SIG-M5 treated with dmso at 0.1 percent for 504 hours (cell line): ENCODE results near the gene MORN5.

ENCODE experiments used
- DNase-seq: peaks from one replicate; lab custom pipeline; 2025; ENCODE audit not compliant: unreplicated experiment; lab: John Stamatoyannopoulos, UW

Gene MORN5

DNA sequence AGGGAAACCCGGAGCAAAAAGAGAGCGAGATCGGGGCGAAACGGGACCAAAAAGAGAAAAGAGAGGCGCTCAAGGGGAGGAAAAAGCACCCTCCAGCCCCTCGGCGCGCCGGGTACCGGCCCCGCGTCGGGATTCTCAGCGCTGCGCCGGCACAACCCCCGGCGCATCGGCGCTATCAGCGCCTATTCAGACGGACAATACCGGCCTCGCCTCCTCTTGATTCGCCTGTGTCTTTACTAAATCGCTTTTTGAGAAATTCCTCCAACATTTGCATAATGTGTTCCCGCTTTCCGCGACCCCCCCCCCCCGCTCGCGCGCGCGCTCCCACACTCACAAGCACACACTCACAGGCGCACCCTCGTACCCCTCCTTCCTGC lies 68.5 kb downstream of the MORN5 start:
- DNase-seq: no peak

DNA sequence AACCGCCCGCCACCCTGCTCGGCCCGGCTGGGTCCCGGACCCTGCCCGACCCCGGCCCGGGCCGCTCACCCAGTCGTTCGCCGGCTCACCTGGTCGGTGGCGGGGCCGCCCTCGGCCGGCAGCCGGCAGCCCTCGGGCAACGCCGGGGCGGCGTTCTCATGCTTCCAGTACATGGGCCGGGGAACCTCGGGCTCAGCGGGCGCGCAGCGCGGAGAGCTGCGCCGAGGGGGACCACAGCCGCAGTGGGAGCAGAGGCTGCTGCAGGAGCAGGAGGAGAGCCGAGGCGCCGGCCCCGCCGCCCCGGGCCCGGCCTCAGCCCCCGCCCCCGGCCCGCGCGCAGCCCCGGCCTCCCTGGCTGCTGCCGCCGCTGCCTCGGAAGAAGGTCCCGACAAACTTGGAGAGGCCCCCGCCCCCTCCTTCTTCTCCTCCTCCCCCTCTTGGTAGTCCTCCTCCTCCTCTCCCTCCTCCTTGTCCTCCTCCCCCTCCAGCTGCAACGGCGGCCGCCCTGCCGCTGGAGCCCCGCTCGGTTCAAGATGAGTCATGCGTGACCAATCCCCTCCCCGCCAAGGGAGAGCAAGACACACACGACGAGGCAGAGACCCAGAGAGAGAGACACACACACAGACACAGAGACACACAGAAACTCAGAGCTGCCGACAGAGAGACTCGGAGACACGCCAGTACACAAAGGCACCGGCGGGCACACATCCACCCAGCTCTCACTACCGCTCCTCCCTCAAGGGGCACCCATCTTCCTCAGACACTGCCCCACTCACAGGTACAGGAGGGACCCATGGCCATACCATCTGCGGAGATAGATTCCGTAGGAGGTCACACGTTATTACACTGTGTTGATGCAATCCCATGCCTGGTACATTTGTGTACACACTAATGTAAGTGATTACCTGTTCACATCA lies 69.1 kb downstream of the MORN5 start, which contains the start of gene LHX6:
TSS of gene LHX6 (minus strand) at position 390 of the 917 bp plus-strand sequence. CDS start at position 173, 217 bp downstream.
- no peak for DNase-seq

DNA sequence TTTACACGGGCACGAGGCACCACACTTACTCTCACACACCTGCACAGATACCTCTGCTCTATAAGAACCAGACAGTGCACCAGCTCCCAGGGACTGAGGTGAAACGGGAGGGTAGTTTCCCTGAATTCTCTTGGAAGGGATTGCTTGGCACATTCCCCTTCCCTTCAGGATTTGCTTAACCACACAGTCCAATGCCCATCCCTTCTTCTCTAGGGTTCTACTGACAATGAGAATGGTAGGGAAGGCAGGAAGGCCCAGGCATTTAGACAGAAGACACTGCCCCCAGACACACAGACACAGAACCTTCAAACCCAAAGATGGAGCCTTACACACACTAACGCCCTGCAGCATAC lies 69.8 kb downstream of the MORN5 start:
- DNase-seq: no peak

GRCh38 chr9:122232796-122233306 lies 73.1 kb downstream of the MORN5 start:
- DNase-seq: no peak

- no peak for DNase-seq
These were observed 74.5 kb downstream of the MORN5 start for GRCh38 chr9:122234022-122234748.

- no peak for DNase-seq
These were observed 77.0 kb downstream of the MORN5 start for GRCh38 chr9:122236681-122237080.

DNA sequence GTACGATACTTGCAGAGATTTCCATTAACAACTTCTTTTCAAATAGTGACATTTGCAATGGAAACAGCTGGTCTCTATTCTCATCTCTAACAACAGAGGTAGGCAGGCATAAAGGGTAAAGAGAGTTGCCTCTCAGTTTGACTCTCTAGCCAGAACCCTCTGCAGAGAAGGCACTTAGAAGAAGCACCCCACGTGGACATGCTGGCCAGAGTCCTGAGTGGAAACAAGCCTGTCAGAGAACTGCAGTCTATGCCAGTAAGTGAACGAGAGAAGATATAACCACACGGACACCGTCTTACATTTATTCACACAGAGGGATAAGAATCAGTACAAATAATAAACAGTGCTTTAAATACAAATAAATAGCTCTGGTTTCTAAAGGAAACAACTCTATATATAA lies 80.0 kb downstream of the MORN5 start:
- DNase-seq: no peak

DNA sequence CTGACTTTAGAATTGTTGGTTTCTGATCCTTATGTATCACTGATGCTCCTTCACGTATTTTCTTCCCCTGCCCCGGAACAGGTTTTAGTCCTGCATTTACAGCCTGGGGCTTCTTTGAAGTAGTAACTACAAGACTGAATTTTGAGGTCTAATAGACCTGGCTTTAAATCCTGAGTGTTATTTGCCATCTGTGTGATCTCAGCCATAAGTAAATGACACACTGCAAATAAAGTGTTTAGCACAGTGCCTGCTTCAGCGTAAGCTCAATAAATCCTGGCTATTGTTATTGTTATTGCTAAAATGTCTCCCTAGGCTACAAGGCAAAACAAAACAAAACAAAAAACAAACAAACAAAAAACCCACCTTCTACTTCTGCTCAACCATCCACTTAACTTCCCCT lies 84.6 kb downstream of the MORN5 start:
- DNase-seq: no peak

DNA sequence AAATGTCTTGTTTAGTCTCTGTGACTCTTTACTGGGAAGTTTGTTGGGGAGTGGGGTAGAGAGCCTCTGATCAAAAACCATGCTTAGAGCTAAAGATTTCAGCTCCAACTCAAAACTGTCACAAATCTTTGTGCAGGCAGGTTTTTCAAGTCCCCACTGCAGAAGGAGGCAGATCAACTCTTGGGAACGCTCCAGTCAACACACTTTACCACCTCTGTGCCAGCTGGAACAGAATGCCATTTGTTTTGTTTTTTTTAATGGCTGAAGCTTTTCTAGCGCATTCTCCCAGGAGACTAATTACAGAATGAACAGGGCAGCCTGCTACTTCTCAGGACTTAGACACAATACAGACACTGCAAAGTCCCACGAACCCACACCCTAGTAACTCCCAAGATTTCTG lies 87.0 kb downstream of the MORN5 start:
- DNase-seq: no peak

DNA sequence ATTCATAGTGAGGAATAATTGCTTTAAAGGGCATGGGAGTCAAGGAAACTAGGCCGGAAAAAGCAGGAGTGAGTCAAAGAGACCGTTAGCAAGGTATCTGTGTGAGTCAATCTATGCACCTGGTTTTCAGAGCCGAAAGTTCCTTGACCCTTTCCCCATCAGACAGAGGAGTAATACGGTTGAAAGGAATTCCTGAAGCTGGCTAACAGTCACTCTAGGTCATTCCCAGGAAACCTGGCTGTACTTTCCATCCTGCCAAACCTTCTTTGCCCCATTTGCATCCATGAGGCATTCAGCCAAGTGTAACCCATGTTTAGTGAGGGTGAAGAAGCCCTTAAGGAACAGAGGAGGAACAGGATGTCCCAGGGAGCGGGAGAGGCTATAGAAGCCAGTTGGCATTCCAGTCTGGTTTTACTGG lies 88.7 kb downstream of the MORN5 start:
- DNase-seq: no peak
